HepG2 (cell line): Measurements from ENCODE around the gene PLP1.

Source experiments
- CBX1 ChIP-seq: IDR thresholded peaks from one replicate; pipeline ENCODE4 v1.6.1; 2016; ENCODE audit warnings: antibody characterized with exemption, low read depth
- CC2D1A ChIP-seq: sonication (generic); formaldehyde crosslinking; IDR thresholded peaks from 2 replicates; pipeline ENCODE4 v1.8.1; 2023; ENCODE audit warnings: mild to moderate bottlenecking, missing genetic modification reagents
- JUNB ChIP-seq: sonication (generic); formaldehyde crosslinking; IDR thresholded peaks from 2 replicates; pipeline ENCODE4 v1.8.0; 2022; ENCODE audit warnings: missing genetic modification reagents, mild to moderate bottlenecking, borderline replicate concordance
- MTF1 ChIP-seq: sonication (generic); formaldehyde crosslinking; IDR thresholded peaks from 2 replicates; pipeline ENCODE4 v1.5.0; 2020; ENCODE audit warnings: missing genetic modification reagents
- NFKBIZ ChIP-seq: IDR thresholded peaks from 2 replicates; pipeline ENCODE4 v1.6.1; 2018; ENCODE audit warnings: missing genetic modification reagents, missing compliant biosample characterization
- ZNF383 ChIP-seq: sonication (generic); formaldehyde crosslinking; IDR thresholded peaks from 2 replicates; pipeline ENCODE4 v1.4.0; 2020; ENCODE audit warnings: missing genetic modification reagents, mild to moderate bottlenecking, borderline replicate concordance
- ZNF7 ChIP-seq: IDR thresholded peaks from 2 replicates; pipeline ENCODE4 v1.6.1; 2016; ENCODE audit warnings: missing biosample characterization, missing genetic modification reagents
- TF ChIP-seq, protein P1 (sequence below): sonication (generic); formaldehyde crosslinking; IDR thresholded peaks from 2 replicates; pipeline ENCODE4 v1.5.0; 2020; ENCODE audit warnings: mild to moderate bottlenecking, missing genetic modification reagents, moderate library complexity

DNA sequence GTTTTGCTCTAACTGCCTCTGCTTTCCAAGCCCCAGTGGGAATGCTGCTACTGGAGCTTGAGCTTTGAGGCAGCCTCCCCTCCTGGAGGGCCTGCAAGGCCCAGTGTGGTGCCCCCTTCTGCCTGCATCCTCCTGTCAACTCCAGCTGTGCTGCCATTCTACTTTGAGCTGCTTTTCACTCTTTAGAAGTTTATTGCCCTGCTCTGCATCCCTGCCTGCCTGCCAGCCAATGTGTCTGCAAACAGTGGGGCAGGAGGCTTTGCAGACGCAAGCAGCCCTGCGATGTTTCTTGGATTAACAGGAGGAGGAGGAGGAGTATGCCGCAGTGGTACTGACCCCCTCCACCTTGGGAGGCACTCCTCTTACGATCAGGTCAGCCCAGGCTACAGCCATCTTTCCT is 49.5 kb upstream of the PLP1 start:
- no peak for TF ChIP-seq CBX1
- no peak for TF ChIP-seq CC2D1A (CRISPR knock-in tag)
- TF ChIP-seq, protein P1, sequence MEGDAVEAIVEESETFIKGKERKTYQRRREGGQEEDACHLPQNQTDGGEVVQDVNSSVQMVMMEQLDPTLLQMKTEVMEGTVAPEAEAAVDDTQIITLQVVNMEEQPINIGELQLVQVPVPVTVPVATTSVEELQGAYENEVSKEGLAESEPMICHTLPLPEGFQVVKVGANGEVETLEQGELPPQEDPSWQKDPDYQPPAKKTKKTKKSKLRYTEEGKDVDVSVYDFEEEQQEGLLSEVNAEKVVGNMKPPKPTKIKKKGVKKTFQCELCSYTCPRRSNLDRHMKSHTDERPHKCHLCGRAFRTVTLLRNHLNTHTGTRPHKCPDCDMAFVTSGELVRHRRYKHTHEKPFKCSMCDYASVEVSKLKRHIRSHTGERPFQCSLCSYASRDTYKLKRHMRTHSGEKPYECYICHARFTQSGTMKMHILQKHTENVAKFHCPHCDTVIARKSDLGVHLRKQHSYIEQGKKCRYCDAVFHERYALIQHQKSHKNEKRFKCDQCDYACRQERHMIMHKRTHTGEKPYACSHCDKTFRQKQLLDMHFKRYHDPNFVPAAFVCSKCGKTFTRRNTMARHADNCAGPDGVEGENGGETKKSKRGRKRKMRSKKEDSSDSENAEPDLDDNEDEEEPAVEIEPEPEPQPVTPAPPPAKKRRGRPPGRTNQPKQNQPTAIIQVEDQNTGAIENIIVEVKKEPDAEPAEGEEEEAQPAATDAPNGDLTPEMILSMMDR (CRISPR knock-in tag): no peak
- TF ChIP-seq JUNB: no peak
- TF ChIP-seq MTF1: no peak
- TF ChIP-seq ZNF383 (CRISPR knock-in tag): no peak
- no peak for TF ChIP-seq NFKBIZ (CRISPR knock-in tag)
- TF ChIP-seq ZNF7 (CRISPR knock-in tag): no peak
